HepG2 (cell line): ENCODE results near the gene POP7. TPM values are rescaled to one million over a fixed set of nuclear protein-coding genes. Genes with fewer than 3 reads are reported as not detected.

Source experiments
- CENPBD1 ChIP-seq: sonication (generic); formaldehyde crosslinking; IDR thresholded peaks from 2 replicates; pipeline ENCODE4 v1.8.0; 2022; ENCODE audit warnings: missing genetic modification reagents, low read depth, mild to moderate bottlenecking, borderline replicate concordance
- E2F1 ChIP-seq: sonication (generic); formaldehyde crosslinking; IDR thresholded peaks from 2 replicates; pipeline ENCODE4 v1.5.0; 2020; ENCODE audit warnings: missing genetic modification reagents
- LBX2 ChIP-seq: sonication (generic); formaldehyde crosslinking; IDR thresholded peaks from 2 replicates; pipeline ENCODE4 v1.5.0; 2020; ENCODE audit warnings: missing genetic modification reagents, mild to moderate bottlenecking, borderline replicate concordance
- PAXIP1 ChIP-seq: sonication (generic); formaldehyde crosslinking; conservative IDR thresholded peaks from 2 replicates; pipeline ENCODE4 v1.4.0; 2020; ENCODE audit warnings: mild to moderate bottlenecking, missing genetic modification reagents, moderate library complexity
- PCBP2 ChIP-seq: fragments of 200-400 bp; formaldehyde crosslinking; optimal IDR thresholded peaks from 2 replicates; pipeline ENCODE3; 2018; ENCODE audit warnings: low read length, low read depth; ENCODE audit not compliant: poor library complexity, severe bottlenecking
- PREB ChIP-seq: sonication (generic); formaldehyde crosslinking; IDR thresholded peaks from 2 replicates; pipeline ENCODE4 v1.4.0; 2020; ENCODE audit warnings: missing genetic modification reagents
- THAP7 ChIP-seq: sonication (generic); formaldehyde crosslinking; IDR thresholded peaks from 2 replicates; pipeline ENCODE4 v1.8.1; 2023; ENCODE audit warnings: mild to moderate bottlenecking, missing genetic modification reagents
- YEATS4 ChIP-seq: sonication (generic); formaldehyde crosslinking; IDR thresholded peaks from 2 replicates; pipeline ENCODE4 v1.4.0; 2020; ENCODE audit warnings: missing genetic modification reagents, borderline replicate concordance
- ZBTB37 ChIP-seq: sonication (generic); formaldehyde crosslinking; IDR thresholded peaks from 2 replicates; pipeline ENCODE4 v1.4.0; 2020; ENCODE audit warnings: mild to moderate bottlenecking, missing genetic modification reagents
- ZNF337 ChIP-seq: sonication (generic); formaldehyde crosslinking; IDR thresholded peaks from 2 replicates; pipeline ENCODE4 v1.5.1; 2020; ENCODE audit warnings: missing genetic modification reagents, low read depth, mild to moderate bottlenecking, borderline replicate concordance
- ZNF503 ChIP-seq: sonication (generic); formaldehyde crosslinking; IDR thresholded peaks from 2 replicates; pipeline ENCODE4 v1.4.0; 2020; ENCODE audit warnings: missing genetic modification reagents
- ZNF616 ChIP-seq: sonication (generic); formaldehyde crosslinking; IDR thresholded peaks from 2 replicates; pipeline ENCODE4 v1.5.0; 2020; ENCODE audit warnings: low read depth, mild to moderate bottlenecking, missing genetic modification reagents
- ZNF776 ChIP-seq: sonication (generic); formaldehyde crosslinking; IDR thresholded peaks from 2 replicates; pipeline ENCODE4 v1.4.0; 2020; ENCODE audit warnings: mild to moderate bottlenecking, missing genetic modification reagents
- ZSCAN21 ChIP-seq: sonication (generic); formaldehyde crosslinking; IDR thresholded peaks from 2 replicates; pipeline ENCODE4 v1.8.0; 2022; ENCODE audit warnings: mild to moderate bottlenecking, missing genetic modification reagents, moderate library complexity, borderline replicate concordance
- ZSCAN30 ChIP-seq: sonication (generic); formaldehyde crosslinking; IDR thresholded peaks from 2 replicates; pipeline ENCODE4 v1.5.0; 2020; ENCODE audit warnings: mild to moderate bottlenecking, missing genetic modification reagents
- polyA plus RNA-seq, 8 experiments: library from polyadenylated mRNA; depleted of rRNA in 3 of 8; stranded (reverse) in 7 of 8; unstranded in 1 of 8; fragments of >200 nt; fragmentation: Illumina TruSeq in 4 of 8; extraction: Trizol in 4 of 8; gene quantifications; 2 replicates each; pipeline versions ENCODE4 v1.2.1 to v1.2.3, GENCODE V29; 2011 to 2016; ENCODE audit warnings: low read depth in 4 of 8, missing spikeins in 1 of 8, mixed read lengths in 1 of 8; ENCODE audit not compliant: insufficient read depth in 1 of 8
- total RNA-seq, 5 experiments: library from RNA; depleted of rRNA; stranded (reverse); fragments of >200 nt; fragmentation: Illumina TruSeq; extraction: Trizol; gene quantifications; 2 replicates each; pipeline ENCODE4 v1.2.3, GENCODE V29; 2016; ENCODE audit warnings: low read depth in 1 of 5

The POP7 gene
- total and polyA plus RNA-seq, 2 of the 13 experiments (the other 11 are each of a cell fraction or from before 2014, with no cell fraction given), result 63.9 to 91.1 TPM

GRCh38 chr7:100720671-100721504, 15.0 kb downstream of the POP7 start (continued):
- TF ChIP-seq PREB (CRISPR knock-in tag) (no peak), ZNF776 (CRISPR knock-in tag) (no peak), ZSCAN30 (CRISPR knock-in tag) (no peak), THAP7 (no peak), E2F1 (CRISPR knock-in tag) (peak; percentile 54; the same call in 1 of the 2 replicates), CENPBD1 (CRISPR knock-in tag) (no peak), ZSCAN21 (CRISPR knock-in tag) (no peak), YEATS4 (CRISPR knock-in tag) (peak; percentile 34; the same call in 1 of the 2 replicates), ZNF616 (CRISPR knock-in tag) (no peak), ZNF503 (CRISPR knock-in tag) (0 out of 2 replicates have a peak, but pooled peaks have one; percentile 55), ZBTB37 (CRISPR knock-in tag) (no peak), ZNF337 (CRISPR knock-in tag) (no peak), PAXIP1 (peak; percentile 57), PCBP2 (no peak), LBX2 (no peak)
